ENCODE measurements around the gene FHOD1. TPM values are rescaled to one million over a fixed set of nuclear protein-coding genes. Genes with fewer than 3 reads are reported as not detected.
A peak's percentile ranks its signal among the peaks of the same experiment; 100 is the strongest.

Gene FHOD1
- total and polyA plus RNA-seq, 9 of the 15 experiments (the other 6 are each of a cell fraction or from before 2014, with no cell fraction given): 18.7 to 126 (median 32.3) TPM

GRCh38 chr16:67226804-67227566 is 20.3 kb downstream of the FHOD1 start, which contains the start of gene TMEM208 (continued):
- no peak; the same call in 1 of the 2 replicates for TF ChIP-seq ZNF395 (CRISPR knock-in tag; IDR thresholded peaks at IDR 0.05)
- 0 out of 4 replicates have a peak, but pooled peaks of 1 of the 2 experiments have one; percentile 51 for TF ChIP-seq RCOR1 (IDR thresholded peaks at IDR 0.05; ENCODE audit: borderline replicate concordance in 1 of 2, low read depth in 2 of 2, low read length in 2 of 2)
- no peak for TF ChIP-seq E4F1 (CRISPR knock-in tag; IDR thresholded peaks at IDR 0.05; ENCODE audit: borderline replicate concordance)
- no peak for TF ChIP-seq SP2 (IDR thresholded peaks at IDR 0.05; ENCODE audit: extremely low read depth, low read depth, low read length, poor library complexity, severe bottlenecking)
- TF ChIP-seq EGR1 (conservative IDR thresholded peaks at IDR 0.05): peak; percentile 97
- TF ChIP-seq ZNF57 (CRISPR knock-in tag; IDR thresholded peaks at IDR 0.05): no peak
- TF ChIP-seq XRCC4 (IDR thresholded peaks at IDR 0.05; ENCODE audit: extremely low read depth, insufficient read depth, insufficient read length): no peak
- TF ChIP-seq SFPQ (IDR thresholded peaks at IDR 0.05; ENCODE audit: low read depth, low read length): no peak
- no peak for TF ChIP-seq RNF219 (CRISPR knock-in tag; IDR thresholded peaks at IDR 0.05)
- no peak for TF ChIP-seq NR1H2 (CRISPR knock-in tag; IDR thresholded peaks at IDR 0.05)

Measured in K562 (cell line).